ENCODE measurements around the gene MAPK12. TPM values are rescaled to one million over a fixed set of nuclear protein-coding genes. Genes with fewer than 3 reads are reported as not detected.

The MAPK12 gene
- total and polyA plus RNA-seq, 2 of the 8 experiments (the other 6 are each of a cell fraction or from before 2014, with no cell fraction given) = 17.3 to 20.3 TPM

DNA sequence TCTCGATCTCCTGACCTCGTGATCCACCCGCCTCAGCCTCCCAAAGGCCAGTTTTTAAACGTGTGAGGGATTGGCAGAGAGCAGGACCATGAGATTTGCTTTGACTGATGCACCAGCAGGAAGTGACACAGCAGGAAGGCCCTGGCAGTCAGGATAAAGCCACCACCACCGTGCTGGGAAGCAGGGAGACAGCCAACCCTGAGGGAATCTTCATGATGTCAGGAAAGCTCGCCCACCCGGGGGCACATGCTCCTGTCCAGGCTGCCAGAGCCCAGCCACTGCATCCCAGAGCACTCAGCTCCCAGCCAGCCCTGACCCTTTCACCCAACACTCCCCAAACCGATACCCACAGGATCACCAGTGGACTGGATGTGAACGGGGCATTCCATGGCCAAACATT lies 22.7 kb downstream of the MAPK12 start:
- no peak for DNase-seq (ENCODE audit: low read depth in 1 of 2, low spot score in 2 of 2)
- Histone ChIP-seq H2BK120ac (replicated peaks; ENCODE audit: low read depth, low read length) (no peak overlapping the region), H2BK20ac (ENCODE audit: low read length) (no peak overlapping the region), H3K27ac (ENCODE audit: low read depth, low read length) (no peak overlapping the region), H3K14ac (ENCODE audit: insufficient read length) (no peak overlapping the region), H2AFZ (ENCODE audit: low read length) (no peak overlapping the region), H4K20me1 (replicated peaks in 1 of 2; ENCODE audit: control insufficient read depth in 1 of 2, insufficient read depth in 2 of 2, low read length in 2 of 2) (peaks cover 4 to 27% of the 10 kb centered on the region in 2 experiments), H3K4me2 (ENCODE audit: insufficient read depth in 1 of 2, low read depth in 2 of 2, low read length in 2 of 2) (no peak overlapping the region), H3K36me3 (ENCODE audit: control insufficient read depth in 2 of 4, insufficient read depth in 4 of 4, low read length in 3 of 4) (no peaks in the 10 kb centered on the region; a peak in 1 of 8 replicates), H3K79me1 (ENCODE audit: low read depth, low read length) (peaks cover 21% of the 10 kb centered on the region), H4K5ac (ENCODE audit: insufficient read length, low read depth, low read length) (no peak overlapping the region), H4K91ac (replicated peaks; ENCODE audit: insufficient read length, low read length) (no peak overlapping the region), H3K9ac (replicated peaks in 1 of 4; ENCODE audit: extremely low read depth in 1 of 4, low read depth in 3 of 4, low read length in 3 of 4) (no peak overlapping the region), H3K4me1 (replicated peaks in 1 of 4; ENCODE audit: control insufficient read depth in 3 of 4, insufficient read depth in 4 of 4, low read length in 3 of 4) (peaks cover 0 to 11% (median 3%) of the 10 kb centered on the region in 4 experiments; a peak in 6 of 7 replicates), H4K8ac (ENCODE audit: extremely low read depth, insufficient read depth, low read length) (no peak overlapping the region), H3K27me3 (replicated peaks in 1 of 4; ENCODE audit: control insufficient read depth in 3 of 4, extremely low read depth in 1 of 4, insufficient read depth in 3 of 4, low read length in 3 of 4) (no peaks in the 10 kb centered on the region), H2AK5ac (ENCODE audit: low read depth, low read length) (no peak overlapping the region), H3K4me3 (ENCODE audit: extremely low read depth in 1 of 4, insufficient read depth in 2 of 4, low read depth in 3 of 4, low read length in 4 of 4) (no peak overlapping the region), H3K79me2 (ENCODE audit: control insufficient read depth in 1 of 2, insufficient read depth in 2 of 2, low read length in 2 of 2) (peaks cover under 1 to 41% of the 10 kb centered on the region in 2 experiments; a peak in 3 of 4 replicates), H3K23ac (ENCODE audit: insufficient read length) (no peak overlapping the region), H2BK15ac (ENCODE audit: low read length) (no peak overlapping the region), H3K9me3 (ENCODE audit: insufficient read depth in 2 of 2, low read depth in 1 of 2, low read length in 1 of 2) (no peaks in the 10 kb centered on the region; a peak in 1 of 4 replicates), H3K56ac (replicated peaks; ENCODE audit: insufficient read length, low read depth, low read length) (no peak overlapping the region), H3K18ac (ENCODE audit: extremely low read depth, low read length) (no peak overlapping the region), H2BK12ac (ENCODE audit: low read depth, low read length) (no peak overlapping the region), H3K4ac (replicated peaks; ENCODE audit: insufficient read length, low read depth, low read length) (no peak overlapping the region), H2BK5ac (ENCODE audit: low read depth, low read length) (no peak overlapping the region), H3K23me2 (ENCODE audit: low read depth, low read length) (0 out of 2 replicates have a peak, but pooled peaks cover 2% of the 10 kb centered on the region)
- ChIA-PET POLR2A (ENCODE audit: partially characterized antibody) (interaction anchor here (0.7 to 1.0 kb wide), 2 partner anchors 42 to 288 kb away, joined by 3 to 4 read pairs; no protein-coding TSS in a partner anchor), CTCF (ENCODE audit: partially characterized antibody) (interaction anchor here (0.7 to 8.7 kb wide), 6 partner anchors 8 to 171 kb away, joined by 3 to 77 read pairs (median 4); no protein-coding TSS in a partner anchor)
- 92% methylated on average over 9 of the region's 9 CpGs; no CpG with 5 or more reads in 1 of the 2 experiments for WGBS, 2 experiments (ENCODE audit: extremely low coverage in 1 of 2, insufficient coverage in 1 of 2, insufficient read length in 1 of 2, insufficient replicate concordance in 2 of 2, low coverage in 1 of 2, low lambda C conversion rate in 2 of 2, missing lambda C conversion rate in 1 of 2)
- no peak for FAIRE-seq
- TF ChIP-seq NRF1 (IDR thresholded peaks at IDR 0.05; ENCODE audit: low read depth, low read length) = no peak
- no peak for TF ChIP-seq SIX5 (IDR thresholded peaks at IDR 0.05; ENCODE audit: low read depth, low read length)
- no peak for TF ChIP-seq FOSL1 (IDR thresholded peaks at IDR 0.05; ENCODE audit: insufficient read depth, low read depth, low read length)
- TF ChIP-seq, protein P1, sequence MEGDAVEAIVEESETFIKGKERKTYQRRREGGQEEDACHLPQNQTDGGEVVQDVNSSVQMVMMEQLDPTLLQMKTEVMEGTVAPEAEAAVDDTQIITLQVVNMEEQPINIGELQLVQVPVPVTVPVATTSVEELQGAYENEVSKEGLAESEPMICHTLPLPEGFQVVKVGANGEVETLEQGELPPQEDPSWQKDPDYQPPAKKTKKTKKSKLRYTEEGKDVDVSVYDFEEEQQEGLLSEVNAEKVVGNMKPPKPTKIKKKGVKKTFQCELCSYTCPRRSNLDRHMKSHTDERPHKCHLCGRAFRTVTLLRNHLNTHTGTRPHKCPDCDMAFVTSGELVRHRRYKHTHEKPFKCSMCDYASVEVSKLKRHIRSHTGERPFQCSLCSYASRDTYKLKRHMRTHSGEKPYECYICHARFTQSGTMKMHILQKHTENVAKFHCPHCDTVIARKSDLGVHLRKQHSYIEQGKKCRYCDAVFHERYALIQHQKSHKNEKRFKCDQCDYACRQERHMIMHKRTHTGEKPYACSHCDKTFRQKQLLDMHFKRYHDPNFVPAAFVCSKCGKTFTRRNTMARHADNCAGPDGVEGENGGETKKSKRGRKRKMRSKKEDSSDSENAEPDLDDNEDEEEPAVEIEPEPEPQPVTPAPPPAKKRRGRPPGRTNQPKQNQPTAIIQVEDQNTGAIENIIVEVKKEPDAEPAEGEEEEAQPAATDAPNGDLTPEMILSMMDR (IDR thresholded peaks at IDR 0.05; ENCODE audit: control extremely low read depth in 1 of 3, insufficient read depth in 1 of 3, low read depth in 1 of 3, low read length in 3 of 3) = no peak
- no peak for TF ChIP-seq RFX5 (IDR thresholded peaks at IDR 0.05; ENCODE audit: borderline replicate concordance, low read depth, low read length)
- TF ChIP-seq CEBPB (IDR thresholded peaks at IDR 0.05; ENCODE audit: low read depth, low read length) = no peak
- no peak for TF ChIP-seq ZNF274 (IDR thresholded peaks at IDR 0.05; ENCODE audit: borderline replicate concordance, extremely low read depth, low read length)
- TF ChIP-seq, protein P2, sequence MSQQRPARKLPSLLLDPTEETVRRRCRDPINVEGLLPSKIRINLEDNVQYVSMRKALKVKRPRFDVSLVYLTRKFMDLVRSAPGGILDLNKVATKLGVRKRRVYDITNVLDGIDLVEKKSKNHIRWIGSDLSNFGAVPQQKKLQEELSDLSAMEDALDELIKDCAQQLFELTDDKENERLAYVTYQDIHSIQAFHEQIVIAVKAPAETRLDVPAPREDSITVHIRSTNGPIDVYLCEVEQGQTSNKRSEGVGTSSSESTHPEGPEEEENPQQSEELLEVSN (IDR thresholded peaks at IDR 0.05) = no peak
- TF ChIP-seq NANOG (IDR thresholded peaks at IDR 0.05; ENCODE audit: insufficient read depth, low read depth, low read length, poor library complexity, severe bottlenecking) = no peak
- TF ChIP-seq KDM5A (IDR thresholded peaks at IDR 0.05; ENCODE audit: low read length) = no peak
- no peak for TF ChIP-seq YY1 (IDR thresholded peaks at IDR 0.05; ENCODE audit: low read depth, low read length)

All from H1 (cell line).